ENCODE data around the gene CHRNA4. TPM values are rescaled to one million over a fixed set of nuclear protein-coding genes. Genes with fewer than 3 reads are reported as not detected.

Gene CHRNA4
- total and polyA plus RNA-seq, 2 of the 13 experiments (the other 11 are each of a cell fraction or from before 2014, with no cell fraction given): not detected

DNA sequence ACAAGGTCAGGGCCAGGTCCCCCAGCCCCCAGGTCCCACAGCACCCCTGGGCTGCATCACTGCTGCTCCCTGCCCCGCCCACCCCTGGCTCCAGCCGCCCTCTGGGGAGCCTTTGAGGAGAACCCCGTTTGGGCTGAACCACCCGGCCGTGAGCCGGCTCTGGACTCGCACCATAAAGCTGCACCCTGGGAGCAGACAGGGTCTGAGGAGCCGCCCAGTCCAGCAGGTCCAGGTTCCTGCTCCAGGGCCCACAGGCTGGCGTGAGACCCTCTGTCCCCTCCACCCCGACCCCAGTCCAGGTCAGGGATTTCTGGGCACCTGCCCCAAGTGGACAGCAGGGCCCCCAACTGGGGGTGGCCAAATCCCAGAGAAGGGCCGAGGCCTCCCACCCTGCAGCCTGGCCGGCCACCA is 8.3 kb downstream of the CHRNA4 start:
- DNase-seq (ENCODE audit: low spot score) (no peak), FAIRE-seq (no peak), ATAC-seq (peak; percentile 2; the same call in 1 of the 3 replicates)
- no peaks in the 10 kb centered on the region for H3K36me3 ChIP-seq (replicated peaks in 1 of 2; ENCODE audit: control insufficient read depth in 1 of 2, insufficient read depth in 2 of 2, low read length in 2 of 2)
- H4K20me1 ChIP-seq (ENCODE audit: insufficient read depth, low read length): no peaks in the 10 kb centered on the region; the same call in 1 of the 2 replicates
- 34% methylated on average over 3 of the region's 12 CpGs for WGBS (ENCODE audit: low lambda C conversion rate)
- H3K4me2 ChIP-seq (ENCODE audit: low read depth, low read length): no peak overlapping the region
- H3K79me2 ChIP-seq (ENCODE audit: insufficient read depth, low read length): no peaks in the 10 kb centered on the region
- CTCF ChIA-PET (ENCODE audit: low intra/inter-chr PET ratio, low total read pairs): no interaction called here
- H3K9ac ChIP-seq (ENCODE audit: insufficient read depth, low read depth, low read length): no peak overlapping the region
- POLR2A ChIA-PET: no interaction called here
- in situ Hi-C loops (cut with HindIII; ENCODE audit: extremely low pct_ligation_motif_present, low pct_unique_long_range_greater_than_20kb) (no loop called here), intact Hi-C loops (cut with micrococcal nuclease; ENCODE audit: unreplicated experiment) (no loop called here)
- H3K27me3 ChIP-seq (ENCODE audit: control insufficient read depth in 1 of 2, insufficient read depth in 2 of 2, low read length in 2 of 2): peaks cover 10 to 12% of the 10 kb centered on the region in 2 experiments; a peak in 3 of 5 replicates
- TF ChIP-seq ZNF577 (CRISPR knock-in tag; IDR thresholded peaks at IDR 0.05; ENCODE audit: borderline replicate concordance, low read depth) (no peak), ARNT (IDR thresholded peaks at IDR 0.05) (no peak), NFE2L2 (IDR thresholded peaks at IDR 0.05; ENCODE audit: low read length) (no peak), BRD4 (CRISPR knock-in tag; IDR thresholded peaks at IDR 0.05) (no peak), PRMT3 (CRISPR knock-in tag; IDR thresholded peaks at IDR 0.05; ENCODE audit: borderline replicate concordance, low read depth) (no peak), MZF1 (CRISPR knock-in tag; IDR thresholded peaks at IDR 0.05; ENCODE audit: borderline replicate concordance) (no peak), ZNF17 (CRISPR knock-in tag; IDR thresholded peaks at IDR 0.05) (no peak), TRIM24 (CRISPR knock-in tag; IDR thresholded peaks at IDR 0.05) (no peak)
- TF ChIP-seq, protein P1, sequence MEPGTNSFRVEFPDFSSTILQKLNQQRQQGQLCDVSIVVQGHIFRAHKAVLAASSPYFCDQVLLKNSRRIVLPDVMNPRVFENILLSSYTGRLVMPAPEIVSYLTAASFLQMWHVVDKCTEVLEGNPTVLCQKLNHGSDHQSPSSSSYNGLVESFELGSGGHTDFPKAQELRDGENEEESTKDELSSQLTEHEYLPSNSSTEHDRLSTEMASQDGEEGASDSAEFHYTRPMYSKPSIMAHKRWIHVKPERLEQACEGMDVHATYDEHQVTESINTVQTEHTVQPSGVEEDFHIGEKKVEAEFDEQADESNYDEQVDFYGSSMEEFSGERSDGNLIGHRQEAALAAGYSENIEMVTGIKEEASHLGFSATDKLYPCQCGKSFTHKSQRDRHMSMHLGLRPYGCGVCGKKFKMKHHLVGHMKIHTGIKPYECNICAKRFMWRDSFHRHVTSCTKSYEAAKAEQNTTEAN (CRISPR knock-in tag; conservative IDR thresholded peaks at IDR 0.05): no peak
- H3K4me3 ChIP-seq (replicated peaks in 1 of 3; ENCODE audit: insufficient read depth in 1 of 3, low read depth in 2 of 3, low read length in 3 of 3): no peak overlapping the region
- no TSS peak for BruUV-seq (replicated peaks)
- H3K27ac ChIP-seq (ENCODE audit: extremely low read length, insufficient read depth, low read length): no peak overlapping the region
- H3K9me3 ChIP-seq (ENCODE audit: low read length): no peaks in the 10 kb centered on the region
- H3K4me1 ChIP-seq (ENCODE audit: insufficient read depth, low read length): no peaks in the 10 kb centered on the region
- H2AFZ ChIP-seq (ENCODE audit: low read length): no peak overlapping the region
